OCI-LY1 (cell line): ENCODE data around the gene FBXL14.

ENCODE experiments used
- H2AFZ ChIP-seq: fragments of 200-600 bp; sonication (generic), shearing (Covaris generic); 2 replicates; pipeline ENCODE4 v1.6.0; 2014; ENCODE audit warnings: antibody characterized with exemption, mild to moderate bottlenecking, low read length
- H3F3A ChIP-seq: fragments of 200-600 bp; sonication (generic), shearing (Covaris generic); 2 replicates; pipeline ENCODE4 v1.6.0; 2014; ENCODE audit warnings: mild to moderate bottlenecking, antibody characterized with exemption, low read length, moderate library complexity; ENCODE audit not compliant: insufficient read depth
- H3K27ac ChIP-seq: fragments of 200-600 bp; sonication (generic); 2 replicates; pipeline ENCODE4 v1.5.1; 2014; ENCODE audit warnings: low read length, mixed run types, mild to moderate bottlenecking, low read depth; ENCODE audit not compliant: poor library complexity, severe bottlenecking
- H3K27me3 ChIP-seq: fragments of 200-600 bp; sonication (generic); 2 replicates; pipeline ENCODE4 v1.6.0; 2014; ENCODE audit warnings: antibody characterized with exemption, mild to moderate bottlenecking, low read length, moderate library complexity; ENCODE audit not compliant: insufficient read depth
- H3K36me3 ChIP-seq: fragments of 200-600 bp; sonication (generic); 2 replicates; pipeline ENCODE4 v1.6.1; 2014; ENCODE audit warnings: mild to moderate bottlenecking, antibody characterized with exemption, low read length, moderate library complexity, mixed read lengths; ENCODE audit not compliant: insufficient read depth
- H3K4me1 ChIP-seq: fragments of 200-600 bp; sonication (generic); 2 replicates; pipeline ENCODE4 v1.5.1; 2014; ENCODE audit warnings: mild to moderate bottlenecking, low read length, moderate library complexity; ENCODE audit not compliant: insufficient read depth, severe bottlenecking
- H3K4me2 ChIP-seq: fragments of 200-600 bp; sonication (generic), shearing (Covaris generic); 2 replicates; pipeline ENCODE4 v1.6.1; 2014; ENCODE audit warnings: low read length
- H3K4me3 ChIP-seq: fragments of 200-600 bp; sonication (generic); 2 replicates; pipeline ENCODE4 v1.5.1; 2014; ENCODE audit warnings: low read length, low read depth, mild to moderate bottlenecking, mixed read lengths; ENCODE audit not compliant: poor library complexity, severe bottlenecking
- H3K79me2 ChIP-seq: fragments of 200-600 bp; shearing (Covaris generic); 2 replicates; pipeline ENCODE4 v1.6.1; 2016; ENCODE audit warnings: mixed run types, low read length, mixed read lengths; ENCODE audit not compliant: insufficient read depth
- H3K9ac ChIP-seq: fragments of 200-600 bp; sonication (generic), shearing (Covaris generic); 2 replicates; pipeline ENCODE4 v1.6.1; 2014; ENCODE audit warnings: mild to moderate bottlenecking, low read length, mixed read lengths
- H3K9me2 ChIP-seq: fragments of 200-600 bp; sonication (generic), shearing (Covaris generic); 2 replicates; pipeline ENCODE4 v1.6.1; 2014; ENCODE audit warnings: low read depth, mild to moderate bottlenecking, low read length, mixed read lengths
- H3K9me3 ChIP-seq: fragments of 200-600 bp; shearing (Covaris generic); 2 replicates; pipeline ENCODE4 v1.6.1; 2014; ENCODE audit warnings: low read length, mixed read lengths
- H4K20me1 ChIP-seq: fragments of 200-600 bp; sonication (generic), shearing (Covaris generic); 2 replicates; pipeline ENCODE4 v1.6.0; 2016; ENCODE audit warnings: mild to moderate bottlenecking, low read length; ENCODE audit not compliant: insufficient read depth
- EZH2 ChIP-seq: fragments of 200-600 bp; sonication (generic), shearing (Covaris generic); IDR thresholded peaks from 2 replicates; pipeline ENCODE4 v1.8.0; 2017; ENCODE audit warnings: borderline replicate concordance, mixed run types, mild to moderate bottlenecking, antibody characterized with exemption, low read length, moderate library complexity, mixed read lengths
- TF ChIP-seq, protein P1 (sequence below): fragments of 200-600 bp; sonication (generic), shearing (Covaris generic); IDR thresholded peaks from 2 replicates; pipeline ENCODE4 v1.5.1; 2017; ENCODE audit warnings: mild to moderate bottlenecking, antibody characterized with exemption, low read length, moderate library complexity, mixed read lengths

The FBXL14 gene

DNA sequence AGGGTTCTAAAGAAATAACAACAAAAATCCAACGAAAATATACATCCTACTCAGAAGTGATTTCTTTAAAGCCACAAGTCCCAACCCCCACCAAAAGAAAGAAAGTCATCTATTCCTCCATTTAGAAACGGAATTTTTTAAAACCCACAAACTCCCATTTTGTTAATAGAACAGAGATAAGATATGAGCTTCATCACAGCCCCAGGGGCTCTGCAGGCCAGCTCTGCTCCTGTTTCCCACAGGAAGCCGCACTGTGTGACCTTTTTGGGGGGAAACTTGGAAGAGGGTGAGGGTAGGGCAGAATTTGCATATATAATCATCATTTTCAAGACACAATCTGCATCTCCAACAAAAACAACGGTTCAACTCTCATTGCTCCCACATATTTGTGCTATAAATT is 2.8 kb downstream of the FBXL14 start:
- Histone ChIP-seq H3K9me2 (no peaks in the 10 kb centered on the region), H3K4me3 (peak overlapping the region; percentile 90), H3K27me3 (no peaks in the 10 kb centered on the region), H3K9me3 (no peaks in the 10 kb centered on the region), H4K20me1 (no peaks in the 10 kb centered on the region; the same call in 1 of the 2 replicates), H3K36me3 (peaks cover 20% of the 10 kb centered on the region), H3K79me2 (peaks cover 37% of the 10 kb centered on the region), H3K4me1 (peaks cover 64% of the 10 kb centered on the region), H3K4me2 (peak overlapping the region; percentile 96), H2AFZ (no peak overlapping the region), H3F3A (peaks cover 6% of the 10 kb centered on the region; the same call in 1 of the 2 replicates), H3K27ac (no peak overlapping the region), H3K9ac (peak overlapping the region; percentile 43)
- TF ChIP-seq, protein P1, sequence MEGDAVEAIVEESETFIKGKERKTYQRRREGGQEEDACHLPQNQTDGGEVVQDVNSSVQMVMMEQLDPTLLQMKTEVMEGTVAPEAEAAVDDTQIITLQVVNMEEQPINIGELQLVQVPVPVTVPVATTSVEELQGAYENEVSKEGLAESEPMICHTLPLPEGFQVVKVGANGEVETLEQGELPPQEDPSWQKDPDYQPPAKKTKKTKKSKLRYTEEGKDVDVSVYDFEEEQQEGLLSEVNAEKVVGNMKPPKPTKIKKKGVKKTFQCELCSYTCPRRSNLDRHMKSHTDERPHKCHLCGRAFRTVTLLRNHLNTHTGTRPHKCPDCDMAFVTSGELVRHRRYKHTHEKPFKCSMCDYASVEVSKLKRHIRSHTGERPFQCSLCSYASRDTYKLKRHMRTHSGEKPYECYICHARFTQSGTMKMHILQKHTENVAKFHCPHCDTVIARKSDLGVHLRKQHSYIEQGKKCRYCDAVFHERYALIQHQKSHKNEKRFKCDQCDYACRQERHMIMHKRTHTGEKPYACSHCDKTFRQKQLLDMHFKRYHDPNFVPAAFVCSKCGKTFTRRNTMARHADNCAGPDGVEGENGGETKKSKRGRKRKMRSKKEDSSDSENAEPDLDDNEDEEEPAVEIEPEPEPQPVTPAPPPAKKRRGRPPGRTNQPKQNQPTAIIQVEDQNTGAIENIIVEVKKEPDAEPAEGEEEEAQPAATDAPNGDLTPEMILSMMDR, result no peak
- TF ChIP-seq EZH2, result no peak

DNA sequence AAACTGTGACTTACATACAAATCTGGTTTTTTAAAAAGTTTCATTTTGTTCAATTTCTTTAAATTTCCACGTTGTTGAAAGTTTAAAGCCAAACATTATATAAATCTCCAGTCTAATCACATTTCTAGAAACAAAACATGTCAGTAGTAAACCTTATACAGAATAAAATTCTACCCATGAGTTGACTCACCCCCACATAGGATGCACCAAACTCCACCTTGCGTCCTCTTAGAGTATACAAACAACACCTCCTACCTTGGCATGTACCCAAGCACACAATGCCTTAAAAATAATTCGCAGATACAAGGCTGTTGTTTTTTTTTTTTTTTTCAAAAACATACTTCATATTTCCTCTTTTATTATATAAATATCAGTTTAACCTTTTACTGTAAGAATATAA is 3.3 kb downstream of the FBXL14 start:
- peak overlapping the region; percentile 96 for H3K4me2 ChIP-seq
- H4K20me1 ChIP-seq, result no peaks in the 10 kb centered on the region; the same call in 1 of the 2 replicates
- H3K27me3 ChIP-seq, result no peaks in the 10 kb centered on the region
- H3K79me2 ChIP-seq, result peaks cover 37% of the 10 kb centered on the region
- peaks cover 61% of the 10 kb centered on the region for H3K4me1 ChIP-seq
- H3K36me3 ChIP-seq, result peaks cover 20% of the 10 kb centered on the region
- peaks cover 6% of the 10 kb centered on the region; the same call in 1 of the 2 replicates for H3F3A ChIP-seq
- H3K9me2 ChIP-seq, result no peaks in the 10 kb centered on the region
- H3K27ac ChIP-seq, result no peak overlapping the region
- H3K9me3 ChIP-seq, result no peaks in the 10 kb centered on the region
- TF ChIP-seq, protein P1, result peak; percentile 21; the same call in 1 of the 2 replicates
- TF ChIP-seq EZH2, result no peak
- peak overlapping the region; percentile 43; the same call in 1 of the 2 replicates for H3K9ac ChIP-seq
- H3K4me3 ChIP-seq, result peak overlapping the region; percentile 90
- no peak overlapping the region for H2AFZ ChIP-seq

DNA sequence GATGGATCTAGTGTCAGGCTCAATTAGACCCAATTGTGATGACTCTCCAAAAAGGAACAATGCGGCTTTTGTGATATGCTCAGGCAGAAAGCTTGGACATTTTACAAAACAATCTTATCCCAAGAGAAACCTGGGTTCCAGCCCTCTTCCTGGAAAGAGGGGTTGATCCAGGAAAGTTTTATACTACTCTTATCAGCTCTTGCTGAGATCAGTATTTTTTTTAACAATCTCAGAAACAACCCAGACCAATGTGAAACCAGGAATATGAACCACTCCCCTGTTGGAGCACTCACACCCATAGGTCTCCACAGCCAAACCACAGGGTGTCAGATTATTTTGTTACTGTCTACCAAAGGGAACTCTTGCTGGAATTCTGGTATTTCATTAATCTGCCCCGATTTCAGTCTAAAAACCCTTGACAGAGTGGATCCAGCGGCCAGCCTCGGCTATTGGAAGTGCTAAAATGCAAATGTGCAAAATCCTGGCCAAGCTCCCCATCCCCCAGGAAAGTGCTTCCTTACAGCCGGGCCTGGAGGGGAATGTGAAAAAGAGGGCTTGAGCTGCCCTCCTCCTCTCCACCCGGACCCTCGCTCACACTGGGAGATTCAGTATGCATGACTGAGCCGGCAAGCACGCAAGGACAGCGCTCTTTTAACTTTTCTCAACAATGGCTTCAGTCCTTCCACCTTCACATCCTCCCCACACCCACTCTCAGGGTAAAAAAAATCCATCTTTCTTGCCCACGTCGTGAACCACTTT is 4.0 kb downstream of the FBXL14 start:
- H3F3A ChIP-seq, result peaks cover 6% of the 10 kb centered on the region; the same call in 1 of the 2 replicates
- no peaks in the 10 kb centered on the region for H3K27me3 ChIP-seq
- no peaks in the 10 kb centered on the region; the same call in 1 of the 2 replicates for H4K20me1 ChIP-seq
- H3K27ac ChIP-seq, result no peak overlapping the region
- H2AFZ ChIP-seq, result no peak overlapping the region
- TF ChIP-seq, protein P1, result no peak
- no peak for TF ChIP-seq EZH2
- H3K79me2 ChIP-seq, result peaks cover 37% of the 10 kb centered on the region
- no peaks in the 10 kb centered on the region for H3K9me3 ChIP-seq
- H3K36me3 ChIP-seq, result peaks cover 24% of the 10 kb centered on the region
- H3K4me2 ChIP-seq, result peak overlapping the region; percentile 96
- H3K4me3 ChIP-seq, result peak overlapping the region; percentile 90
- no peaks in the 10 kb centered on the region for H3K9me2 ChIP-seq
- H3K4me1 ChIP-seq, result peaks cover 56% of the 10 kb centered on the region
- peak overlapping the region; percentile 36; the same call in 1 of the 2 replicates for H3K9ac ChIP-seq
